ENCODE data around the gene NFKBIE. TPM values are rescaled to one million over a fixed set of nuclear protein-coding genes. Genes with fewer than 3 reads are reported as not detected.
A peak's percentile ranks its signal among the peaks of the same experiment; 100 is the strongest.

The NFKBIE gene
- total and polyA plus RNA-seq, 2 experiments from 2014 or later: 14.6 to 25.9 TPM

DNA sequence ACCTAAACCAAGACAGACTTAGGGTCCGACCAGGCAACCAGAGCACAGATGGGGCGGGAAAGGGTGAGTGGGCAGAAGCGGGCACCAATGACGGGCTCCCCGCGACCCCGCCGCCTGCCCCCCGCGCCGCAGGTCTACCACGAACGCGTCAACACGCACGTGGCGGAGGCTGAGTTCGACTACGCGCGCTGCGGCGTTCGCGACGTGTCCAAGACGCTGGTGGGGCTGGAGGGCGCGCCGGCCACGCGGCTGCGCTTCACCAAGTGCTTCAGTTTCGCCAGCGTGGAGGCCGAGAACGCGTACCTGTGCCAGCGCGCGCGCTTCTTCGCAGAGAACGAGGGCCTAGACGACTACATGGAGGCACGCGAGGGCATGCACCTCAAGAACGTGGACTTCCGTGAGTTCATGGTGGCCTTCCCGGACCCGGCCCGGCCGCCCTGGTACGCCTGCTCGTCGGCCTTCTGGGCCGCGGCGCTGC, 10.0 kb upstream of the NFKBIE start:
- peaks cover 18% of the 10 kb centered on the region for H3K4me1 Mint-ChIP-seq
- Histone ChIP-seq H3K4me1 (ENCODE audit: insufficient read depth) (no peaks in the 10 kb centered on the region; the same call in 1 of the 2 replicates), H3F3A (replicated peaks; ENCODE audit: low read depth) (0 out of 2 replicates have a peak, but pooled peaks cover 13% of the 10 kb centered on the region), H3K27ac (ENCODE audit: low read depth) (no peak overlapping the region), H2AFZ (peak overlapping the region; percentile 56; the same call in 1 of the 2 replicates), H3K79me2 (replicated peaks; ENCODE audit: insufficient read depth) (no peaks in the 10 kb centered on the region), H3K9me2 (ENCODE audit: insufficient read depth) (no peaks in the 10 kb centered on the region), H3K4me3 (peak overlapping the region; percentile 42; the same call in 1 of the 2 replicates), H3K36me3 (ENCODE audit: insufficient read depth) (no peaks in the 10 kb centered on the region), H3K4me2 (peak overlapping the region; percentile 71), H4K20me1 (replicated peaks; ENCODE audit: insufficient read depth) (no peaks in the 10 kb centered on the region), H3K27me3 (ENCODE audit: insufficient read depth) (peaks cover 35% of the 10 kb centered on the region)
- ATAC-seq: no peak
- H3K27ac Mint-ChIP-seq: no peak overlapping the region
- H3K36me3 Mint-ChIP-seq (ENCODE audit: low read depth): peaks cover 6% of the 10 kb centered on the region; the same call in 2 of the 3 replicates
- DNase-seq (ENCODE audit: low spot score): no peak
- H3K9me3 Mint-ChIP-seq: no peaks in the 10 kb centered on the region
- H3K4me3 Mint-ChIP-seq: no peak overlapping the region
- no peak for TF ChIP-seq JUNB (IDR thresholded peaks at IDR 0.05; ENCODE audit: unreplicated experiment)
- TF ChIP-seq ZNF462 (CRISPR knock-in tag; IDR thresholded peaks at IDR 0.05): no peak
- no peak for TF ChIP-seq REST (IDR thresholded peaks at IDR 0.05; ENCODE audit: unreplicated experiment)
- TF ChIP-seq CTCF (conservative IDR thresholded peaks at IDR 0.05; ENCODE audit: low read depth in 2 of 2): no peak
- no peak for TF ChIP-seq NANOG (IDR thresholded peaks at IDR 0.05; ENCODE audit: borderline replicate concordance)
- peaks cover 31% of the 10 kb centered on the region for H3K27me3 Mint-ChIP-seq (ENCODE audit: insufficient read depth, low read depth, poor library complexity)

Measured in GM23338 (cell line).